A673 (cell line): ENCODE results near the gene RAPGEF5. TPM values are rescaled to one million over a fixed set of nuclear protein-coding genes. Genes with fewer than 3 reads are reported as not detected.

ENCODE experiments used
- BruUV-seq: library from RNA; stranded (reverse); fragments of 400-500 nt; replicated peaks from 2 replicates; lab custom pipeline; 2021; lab: Mats Ljungman, UMichigan
- CTCF ChIA-PET: fragments of 300-600 bp; sonication (Branson Sonifier 250); formaldehyde crosslinking; loops from one replicate; lab custom pipeline; 2022; ENCODE audit warnings: antibody characterized with exemption; lab: Charles Lee
- POLR2A ChIA-PET: fragments of 300-600 bp; sonication (Branson Sonifier 250); formaldehyde crosslinking; loops from one replicate; lab custom pipeline; 2022; ENCODE audit warnings: antibody characterized with exemption; ENCODE audit not compliant: low non-redundant PET; lab: Charles Lee
- DNase-seq: peaks from one replicate; pipeline ENCODE4 v3.0.0-alpha.2; 2015; ENCODE audit warnings: low spot score
- H3K27ac ChIP-seq: fragments of 200-600 bp; sonication (generic); 2 replicates; pipeline ENCODE4 v1.5.1; 2016; ENCODE audit warnings: mixed run types, low read depth, mild to moderate bottlenecking, mixed read lengths, antibody characterized with exemption, low read length; ENCODE audit not compliant: poor library complexity, severe bottlenecking
- H3K27me3 ChIP-seq: fragments of 200-600 bp; sonication (generic); replicated peaks from 2 replicates; pipeline ENCODE4 v1.6.1; 2017; ENCODE audit warnings: mixed run types, low read depth, mild to moderate bottlenecking, mixed read lengths, antibody characterized with exemption, low read length; ENCODE audit not compliant: insufficient read depth, poor library complexity
- H3K36me3 ChIP-seq: fragments of 200-600 bp; sonication (generic); 2 replicates; pipeline ENCODE4 v1.6.1; 2016; ENCODE audit warnings: mixed run types, mild to moderate bottlenecking, mixed read lengths, antibody characterized with exemption, low read length; ENCODE audit not compliant: insufficient read depth, poor library complexity, severe bottlenecking
- H3K4me1 ChIP-seq: fragments of 200-600 bp; sonication (generic); 2 replicates; pipeline ENCODE4 v1.6.1; 2017; ENCODE audit warnings: mixed run types, mild to moderate bottlenecking, mixed read lengths, antibody characterized with exemption, low read length; ENCODE audit not compliant: insufficient read depth, poor library complexity, severe bottlenecking
- H3K4me3 ChIP-seq: fragments of 200-600 bp; sonication (generic); 2 replicates; pipeline ENCODE4 v1.5.1; 2016; ENCODE audit warnings: low read depth, mixed run types, mild to moderate bottlenecking, mixed read lengths, low read length; ENCODE audit not compliant: poor library complexity, severe bottlenecking
- H3K9me3 ChIP-seq: fragments of 200-600 bp; sonication (generic); 2 replicates; pipeline ENCODE4 v1.6.1; 2016; ENCODE audit warnings: mixed run types, low read depth, mild to moderate bottlenecking, mixed read lengths, antibody characterized with exemption, low read length; ENCODE audit not compliant: poor library complexity, severe bottlenecking
- CTCF ChIP-seq: fragments of 300-800, 200-600 bp; sonication (generic); conservative IDR thresholded peaks from 2 replicates; pipeline ENCODE4 v1.5.1; 2017; ENCODE audit warnings: low read depth, mild to moderate bottlenecking, antibody characterized with exemption, low read length, moderate library complexity, mixed read lengths
- EZH2 ChIP-seq: fragments of 200-600 bp; sonication (generic); IDR thresholded peaks from 2 replicates; pipeline ENCODE4 v1.6.1; 2017; ENCODE audit warnings: borderline replicate concordance, low read depth, mild to moderate bottlenecking, mixed read lengths, antibody characterized with exemption, low read length; ENCODE audit not compliant: poor library complexity, severe bottlenecking
- intact Hi-C: fragments of 100-400 bp; cut with micrococcal nuclease; formaldehyde crosslinking; loops from one replicate; pipeline ENCODE4 v1.10.0; 2022; ENCODE audit not compliant: unreplicated experiment
- total RNA-seq: library from RNA; stranded (reverse); gene quantifications from 2 replicates; pipeline ENCODE4 v1.2.3, GENCODE V29; 2021

The RAPGEF5 gene
- total RNA-seq, 1 experiment from 2014 or later: 10.7 TPM

- BruUV-seq: no TSS peak
- TF ChIP-seq CTCF (no peak), EZH2 (no peak)
- no peak for DNase-seq
- H3K4me3 ChIP-seq: no peak overlapping the region
- peaks cover 6% of the 10 kb centered on the region for H3K4me1 ChIP-seq
- no peaks in the 10 kb centered on the region for H3K27me3 ChIP-seq
- ChIA-PET CTCF (no interaction called here), POLR2A (no interaction called here)
- intact Hi-C loops: no loop called here
- no peaks in the 10 kb centered on the region for H3K9me3 ChIP-seq
- no peak overlapping the region for H3K27ac ChIP-seq
- no peaks in the 10 kb centered on the region for H3K36me3 ChIP-seq
These were observed 190.0 kb downstream of the RAPGEF5 start for GRCh38 chr7:22166928-22167327.

DNA sequence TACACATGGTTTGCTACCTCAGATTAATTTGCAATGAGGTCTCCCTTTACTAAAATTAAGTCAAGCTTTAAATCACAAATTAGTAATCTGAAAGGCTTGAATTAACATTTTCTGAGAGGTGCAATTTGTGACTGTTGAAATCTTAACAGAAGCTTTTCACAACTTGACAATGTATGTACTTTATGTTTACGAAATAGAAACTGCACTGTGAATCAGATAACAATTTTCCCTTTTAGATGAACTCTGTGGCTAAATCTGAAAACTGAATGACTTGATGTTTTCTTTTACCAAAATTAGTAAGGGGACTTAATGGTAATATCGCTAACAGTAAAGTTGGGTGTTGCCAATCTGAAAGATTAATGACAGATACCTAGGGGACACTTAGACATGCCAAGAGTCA, 197.6 kb downstream of the RAPGEF5 start:
- no peaks in the 10 kb centered on the region for H3K27me3 ChIP-seq
- no peak overlapping the region for H3K4me3 ChIP-seq
- intact Hi-C loops: no loop called here
- H3K27ac ChIP-seq: no peak overlapping the region
- ChIA-PET CTCF (no interaction called here), POLR2A (no interaction called here)
- TF ChIP-seq CTCF: no peak
- H3K36me3 ChIP-seq: no peaks in the 10 kb centered on the region
- H3K9me3 ChIP-seq: no peaks in the 10 kb centered on the region
- DNase-seq: no peak
- BruUV-seq: no TSS peak
- no peaks in the 10 kb centered on the region for H3K4me1 ChIP-seq

DNA sequence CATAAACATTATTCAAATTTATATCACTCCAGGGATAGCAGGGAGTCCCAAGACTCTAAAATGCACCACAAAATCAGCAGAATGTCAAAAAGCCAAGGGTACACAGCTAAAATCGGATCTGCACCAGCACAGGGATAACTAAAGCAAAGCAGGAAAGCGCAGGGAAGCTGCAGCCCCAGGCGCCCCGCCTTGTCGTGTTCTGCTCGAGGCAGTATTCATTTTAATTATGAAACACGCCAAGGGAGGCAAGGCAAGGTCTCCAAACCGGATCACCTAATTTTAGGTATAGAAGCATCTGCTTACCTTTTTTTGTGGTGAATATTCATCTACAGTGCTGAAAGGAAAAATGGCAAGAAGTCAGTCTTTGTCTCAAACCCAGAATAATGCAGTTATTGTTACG, 199.4 kb downstream of the RAPGEF5 start:
- Histone ChIP-seq H3K36me3 (no peaks in the 10 kb centered on the region), H3K9me3 (no peaks in the 10 kb centered on the region), H3K27ac (no peak overlapping the region), H3K4me1 (no peaks in the 10 kb centered on the region), H3K4me3 (no peak overlapping the region), H3K27me3 (no peaks in the 10 kb centered on the region)
- TF ChIP-seq CTCF (no peak), EZH2 (no peak)
- intact Hi-C loops: no loop called here
- no peak for DNase-seq
- BruUV-seq: no TSS peak
- CTCF ChIA-PET: no interaction called here
- POLR2A ChIA-PET: interaction anchor here (0.6 kb wide), 1 partner anchor 8 kb away, joined by 3 read pairs; no protein-coding TSS in a partner anchor
